GM10266 (cell line): ENCODE results near the gene TULP3.
"Not testable (repeated sequence)": the region's sequence is repeated elsewhere in the genome, so short reads cannot be mapped to it uniquely, and the experiment has no call there.

ENCODE experiments used
- DNase-seq: peaks from one replicate; pipeline ENCODE4 v3.0.0; 2012; ENCODE audit errors: extremely low spot score
- CTCF ChIP-seq: IDR thresholded peaks from 2 replicates; pipeline ENCODE4 v1.5.1; 2012; ENCODE audit warnings: mild to moderate bottlenecking, low read depth; ENCODE audit not compliant: control insufficient read depth, insufficient read depth; ENCODE audit errors: missing control alignments

TULP3 gene

GRCh38 chr12:2860170-2860569 is 30.5 kb upstream of the TULP3 start:
- no peak for DNase-seq
- TF ChIP-seq CTCF, result no peak

GRCh38 chr12:2862876-2863275 is 27.8 kb upstream of the TULP3 start:
- no peak for DNase-seq
- TF ChIP-seq CTCF, result no peak

- not testable (repeated sequence) for DNase-seq
These were observed 27.3 kb upstream of the TULP3 start for GRCh38 chr12:2863402-2863801.

- no peak for TF ChIP-seq CTCF
- no peak for DNase-seq
These were observed 26.5 kb upstream of the TULP3 start for GRCh38 chr12:2864198-2864597.

GRCh38 chr12:2868986-2869632 is 21.6 kb upstream of the TULP3 start:
- DNase-seq, result not testable (repeated sequence)

GRCh38 chr12:2876431-2877046 is 14.2 kb upstream of the TULP3 start:
- peak; percentile 58 for DNase-seq
- TF ChIP-seq CTCF, result no peak

- peak; percentile 95 for DNase-seq
- peak; percentile 12 for TF ChIP-seq CTCF
These were observed 13.4 kb upstream of the TULP3 start, which contains the start of the genes FOXM1 and RHNO1 for GRCh38 chr12:2877047-2877952. Gene FOXM1 (minus strand): TSS chr12:2877174. CDS start chr12:2874478, 2,696 bp downstream. Gene RHNO1 (plus strand): TSS chr12:2877223. CDS start chr12:2885367, 8,144 bp downstream.
